ENCODE data around the gene BCL11B.

Gene BCL11B

DNA sequence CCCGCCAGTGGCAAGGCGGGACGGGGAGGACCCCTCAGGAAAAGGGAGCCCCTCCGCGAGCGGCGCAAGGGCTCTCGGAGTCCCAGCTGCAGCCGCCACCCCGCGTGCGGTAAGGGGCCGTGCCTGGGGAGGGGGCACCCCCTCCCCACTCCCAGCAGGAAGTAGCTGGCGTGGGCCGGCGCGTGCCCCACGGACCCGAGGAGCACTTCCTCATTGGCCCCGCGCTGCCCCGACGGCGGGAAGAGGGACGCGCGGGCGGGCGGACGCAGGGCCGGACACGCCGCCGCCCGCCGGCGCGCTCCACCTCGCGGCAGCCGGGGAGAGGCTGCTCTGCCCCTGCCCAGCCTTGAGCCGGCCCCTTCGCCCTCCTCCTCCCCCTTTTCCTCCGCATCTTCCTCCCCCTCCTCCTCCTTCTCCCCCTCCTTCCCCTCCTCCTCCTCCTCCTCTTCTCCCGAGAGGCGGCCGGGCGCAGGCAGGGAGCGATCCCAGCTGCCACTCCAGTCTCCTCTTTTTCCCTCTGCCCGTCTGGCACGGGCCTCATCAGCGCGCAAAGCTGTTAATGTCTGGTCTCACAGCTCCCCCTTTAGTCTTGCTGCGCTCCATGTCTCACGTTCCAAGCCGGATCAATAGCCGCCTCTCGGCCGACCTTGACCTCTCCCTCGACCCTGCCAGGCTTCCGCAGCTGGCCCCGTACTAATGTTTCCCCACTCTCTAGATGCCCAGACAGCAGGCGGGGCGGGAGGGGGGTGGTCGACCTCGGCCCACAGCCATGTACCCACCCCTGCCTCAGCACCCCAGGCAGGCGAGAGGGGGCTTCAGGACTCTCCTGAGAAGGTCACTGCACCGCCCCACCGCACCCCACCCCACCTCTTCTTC lies 2.6 kb upstream of the BCL11B start:
- DNase-seq (ENCODE audit: extremely low spot score) = peak; percentile 73
- CTCF ChIA-PET = interaction anchor here (0.7 to 1.1 kb wide), 4 partner anchors 9 to 139 kb away, joined by 3 to 6 read pairs (median 3); no protein-coding TSS in a partner anchor
- POLR2A ChIA-PET = interaction anchor here (1.1 kb wide), 1 partner anchor 9 kb away, joined by 3 read pairs; no protein-coding TSS in a partner anchor
- no peak for TF ChIP-seq HDGF (IDR thresholded peaks at IDR 0.05; ENCODE audit: borderline replicate concordance)
- TF ChIP-seq CTBP1 (IDR thresholded peaks at IDR 0.05; ENCODE audit: borderline replicate concordance) = no peak
- TF ChIP-seq SP1 (IDR thresholded peaks at IDR 0.05) = no peak
- TF ChIP-seq, protein P1, sequence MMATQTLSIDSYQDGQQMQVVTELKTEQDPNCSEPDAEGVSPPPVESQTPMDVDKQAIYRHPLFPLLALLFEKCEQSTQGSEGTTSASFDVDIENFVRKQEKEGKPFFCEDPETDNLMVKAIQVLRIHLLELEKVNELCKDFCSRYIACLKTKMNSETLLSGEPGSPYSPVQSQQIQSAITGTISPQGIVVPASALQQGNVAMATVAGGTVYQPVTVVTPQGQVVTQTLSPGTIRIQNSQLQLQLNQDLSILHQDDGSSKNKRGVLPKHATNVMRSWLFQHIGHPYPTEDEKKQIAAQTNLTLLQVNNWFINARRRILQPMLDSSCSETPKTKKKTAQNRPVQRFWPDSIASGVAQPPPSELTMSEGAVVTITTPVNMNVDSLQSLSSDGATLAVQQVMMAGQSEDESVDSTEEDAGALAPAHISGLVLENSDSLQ (IDR thresholded peaks at IDR 0.05) = peak; percentile 77
- no peak for TF ChIP-seq FOXK2 (IDR thresholded peaks at IDR 0.05)

DNA sequence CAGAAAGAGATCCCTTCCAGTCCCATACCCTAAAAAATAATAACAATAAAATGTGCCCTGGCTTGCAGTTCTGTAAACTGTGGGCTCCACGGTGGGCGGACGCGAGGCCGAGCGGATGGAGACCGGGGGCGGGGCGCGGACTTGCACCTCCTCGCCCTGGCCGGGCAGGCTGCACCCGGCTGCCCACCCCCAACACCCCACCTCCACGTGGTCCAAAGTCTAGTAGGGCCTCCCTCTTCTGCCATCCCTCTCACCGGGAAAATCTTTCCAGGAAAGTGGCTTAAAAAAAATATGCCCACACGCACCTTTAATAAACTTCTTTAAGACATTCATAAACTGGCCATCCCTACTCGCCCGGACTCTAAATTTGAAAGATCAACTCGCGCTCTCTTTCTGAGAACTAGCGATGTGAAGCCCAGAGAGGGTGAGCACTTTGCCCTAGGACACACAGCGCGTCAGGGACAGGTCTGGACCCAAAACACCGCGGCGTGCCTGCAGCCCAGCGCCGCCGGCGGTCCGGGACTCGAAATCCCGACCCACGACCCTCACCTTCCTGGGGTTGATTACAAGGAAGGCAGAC lies 1.9 kb upstream of the BCL11B start:
- ChIA-PET POLR2A (interaction anchor here (1.1 kb wide), 1 partner anchor 8 kb away, joined by 3 read pairs; no protein-coding TSS in a partner anchor), CTCF (interaction anchor here (0.7 to 1.1 kb wide), 2 partner anchors 11 to 139 kb away, joined by 3 read pairs; no protein-coding TSS in a partner anchor)
- TF ChIP-seq SP1 (IDR thresholded peaks at IDR 0.05) = no peak
- DNase-seq (ENCODE audit: extremely low spot score) = no peak

DNA sequence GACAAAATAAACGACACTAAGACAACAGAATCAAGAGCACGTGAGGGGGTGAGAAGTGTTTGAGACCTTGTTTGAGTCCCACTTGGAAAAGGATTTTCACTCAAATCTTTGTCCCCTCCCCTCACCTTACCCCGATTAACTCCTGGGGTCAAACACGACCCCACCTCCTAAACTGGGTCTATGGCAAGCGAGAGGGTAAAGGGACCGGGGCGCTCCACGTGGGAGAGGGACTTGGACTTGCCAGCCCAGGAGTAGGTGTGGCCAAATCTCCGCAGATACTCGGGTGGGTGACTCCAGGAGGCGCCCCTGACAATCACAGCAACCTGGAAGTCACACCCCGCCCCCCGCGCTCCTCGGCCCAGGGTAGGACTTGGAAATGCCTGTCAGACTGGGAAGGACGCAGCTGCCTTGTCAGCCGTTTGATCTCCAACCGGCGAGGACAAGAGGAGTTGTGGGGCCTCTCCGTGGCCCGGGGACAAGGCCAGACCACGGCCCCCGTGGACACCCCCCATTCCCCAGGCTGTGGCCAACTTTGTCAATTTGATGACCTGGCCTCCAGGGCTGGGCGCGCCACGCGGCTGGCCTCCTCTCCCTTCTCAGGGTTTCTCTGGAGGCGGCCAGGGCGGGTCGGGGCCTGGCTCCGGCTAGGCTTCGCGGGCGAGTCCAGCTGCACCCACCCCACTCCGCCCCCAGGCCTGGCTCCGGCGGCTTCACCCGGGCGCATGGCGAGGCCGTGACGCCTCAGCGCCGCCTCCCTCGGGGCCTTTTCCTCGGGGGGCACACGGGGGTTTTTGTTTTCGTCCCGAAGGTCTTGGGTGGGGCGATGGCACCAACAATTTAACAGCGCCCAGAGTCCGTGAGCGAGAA lies 1.1 kb upstream of the BCL11B start:
- DNase-seq (ENCODE audit: extremely low spot score) = no peak
- no peak for TF ChIP-seq BHLHE40 (IDR thresholded peaks at IDR 0.05; ENCODE audit: borderline replicate concordance)
- no peak for TF ChIP-seq ELF4 (IDR thresholded peaks at IDR 0.05)
- peak; percentile 54 for TF ChIP-seq L3MBTL2 (conservative IDR thresholded peaks at IDR 0.05)
- no peak for TF ChIP-seq SUZ12 (IDR thresholded peaks at IDR 0.05)
- ChIA-PET POLR2A (interaction anchor here (1.4 kb wide), 1 partner anchor 19 kb away, joined by 6 read pairs; no protein-coding TSS in a partner anchor), CTCF (interaction anchor here (0.7 kb wide), 1 partner anchor 1953 kb away, joined by 3 read pairs; no protein-coding TSS in a partner anchor)

DNA sequence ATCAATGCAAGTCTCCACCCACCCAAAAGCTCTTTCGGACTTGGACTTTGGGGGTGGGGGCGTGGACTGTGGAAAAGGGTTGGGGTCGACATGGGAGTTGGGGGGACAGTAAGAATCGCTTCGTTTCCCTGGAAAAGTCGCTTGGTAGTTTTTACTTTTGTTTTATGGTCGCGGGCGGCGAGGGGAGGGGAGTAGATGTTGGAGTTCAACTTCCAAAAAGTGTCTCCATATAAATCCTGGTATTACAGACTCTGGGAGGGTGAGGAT lies 568 bp upstream of the BCL11B start:
- no peak for TF ChIP-seq FOXM1 (IDR thresholded peaks at IDR 0.05; ENCODE audit: borderline replicate concordance)
- TF ChIP-seq SP1 (IDR thresholded peaks at IDR 0.05) = no peak
- TF ChIP-seq, protein P1 (IDR thresholded peaks at IDR 0.05) = no peak
- no peak for TF ChIP-seq SUZ12 (IDR thresholded peaks at IDR 0.05)
- TF ChIP-seq BHLHE40 (IDR thresholded peaks at IDR 0.05; ENCODE audit: borderline replicate concordance) = no peak
- TF ChIP-seq CTBP1 (IDR thresholded peaks at IDR 0.05; ENCODE audit: borderline replicate concordance) = no peak
- no peak; the same call in 1 of the 2 replicates for TF ChIP-seq L3MBTL2 (conservative IDR thresholded peaks at IDR 0.05)
- TF ChIP-seq ARNT (IDR thresholded peaks at IDR 0.05) = no peak
- TF ChIP-seq FOXA1 (IDR thresholded peaks at IDR 0.05) = no peak
- no peak for TF ChIP-seq ZNF384 (IDR thresholded peaks at IDR 0.05)
- TF ChIP-seq NFRKB (IDR thresholded peaks at IDR 0.05) = no peak
- TF ChIP-seq ELF4 (IDR thresholded peaks at IDR 0.05) = no peak
- TF ChIP-seq HDGF (IDR thresholded peaks at IDR 0.05; ENCODE audit: borderline replicate concordance) = no peak
- TF ChIP-seq FOXK2 (IDR thresholded peaks at IDR 0.05) = no peak
- TF ChIP-seq LEF1 (IDR thresholded peaks at IDR 0.05; ENCODE audit: borderline replicate concordance) = no peak
- TF ChIP-seq TARDBP (IDR thresholded peaks at IDR 0.05) = no peak
- ChIA-PET CTCF (interaction anchor here (0.7 kb wide), 1 partner anchor 1953 kb away, joined by 3 read pairs; no protein-coding TSS in a partner anchor), POLR2A (interaction anchor here (1.4 kb wide), 1 partner anchor 18 kb away, joined by 6 read pairs; no protein-coding TSS in a partner anchor)
- DNase-seq (ENCODE audit: extremely low spot score) = no peak

DNA sequence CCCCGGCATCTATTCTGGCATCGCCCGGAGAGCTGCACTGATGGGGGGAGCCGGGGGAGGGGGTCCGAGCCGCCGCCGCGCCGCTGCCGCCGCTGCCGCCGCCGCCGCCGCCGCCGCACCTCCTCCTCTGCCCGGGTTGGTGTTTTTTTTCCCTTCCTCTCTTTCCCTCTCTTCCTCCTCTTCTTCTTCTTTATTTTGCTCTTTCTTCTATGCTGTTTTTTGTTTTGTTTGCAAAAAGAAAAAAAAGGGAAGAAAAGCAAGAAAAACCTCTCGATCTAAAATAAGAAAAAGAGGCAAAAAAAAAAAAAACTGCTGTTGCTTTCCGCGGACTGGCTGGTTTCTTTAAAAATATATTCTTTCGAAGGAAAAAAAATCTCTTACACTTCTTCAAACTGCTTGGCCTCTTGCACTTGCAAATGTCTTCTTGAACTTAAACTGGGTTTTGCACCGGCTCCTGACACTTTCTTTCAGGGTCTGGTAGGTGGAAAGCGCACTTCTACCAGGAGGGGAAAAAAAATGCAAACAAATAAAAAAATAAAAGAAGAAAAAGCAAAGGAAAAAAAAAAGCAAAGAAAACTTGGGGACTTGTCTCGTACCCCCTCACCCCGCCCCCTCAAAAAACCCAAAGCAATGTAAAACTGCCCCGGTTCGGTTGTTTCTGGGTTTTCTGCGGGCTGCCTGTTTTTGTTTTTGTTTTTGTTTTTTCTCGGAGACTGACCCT lies 616 bp downstream of the BCL11B start:
- no peak for DNase-seq (ENCODE audit: extremely low spot score)
- CTCF ChIA-PET = interaction anchor here (1.0 kb wide), 2 partner anchors 9 to 17 kb away, joined by 4 to 5 read pairs; no protein-coding TSS in a partner anchor
- no peak for TF ChIP-seq TARDBP (IDR thresholded peaks at IDR 0.05)
- no peak for TF ChIP-seq BHLHE40 (IDR thresholded peaks at IDR 0.05; ENCODE audit: borderline replicate concordance)
- TF ChIP-seq FOXK2 (IDR thresholded peaks at IDR 0.05) = no peak
- TF ChIP-seq LEF1 (IDR thresholded peaks at IDR 0.05; ENCODE audit: borderline replicate concordance) = no peak
- TF ChIP-seq FOXA1 (IDR thresholded peaks at IDR 0.05) = no peak
- TF ChIP-seq FOXM1 (IDR thresholded peaks at IDR 0.05; ENCODE audit: borderline replicate concordance) = no peak
- TF ChIP-seq SP1 (IDR thresholded peaks at IDR 0.05) = no peak
- no peak for TF ChIP-seq ZNF384 (IDR thresholded peaks at IDR 0.05)
- POLR2A ChIA-PET = interaction anchor here (1.4 to 1.6 kb wide), 3 partner anchors 17 to 149 kb away, joined by 4 to 7 read pairs (median 6); no protein-coding TSS in a partner anchor

Measured in HEK293T (cell line).